Right atrium auricular region (tissue), 2 donors: ENCODE measurements around the gene TMEM132C. TPM values are rescaled to one million over a fixed set of nuclear protein-coding genes. Genes with fewer than 3 reads are reported as not detected.

Experiments used
- DNase-seq: peaks from one replicate; pipeline ENCODE4 v3.0.0-alpha.2; 2019; ENCODE audit warnings: low spot score
- H3K27ac ChIP-seq, 2 donors: fragments of 200-600 bp; sonication (generic); 1 replicate in 1 of 2; 2 replicates in 1 of 2; pipeline ENCODE4 v1.5.1; 2016 to 2019
- H3K27me3 ChIP-seq, 2 donors: fragments of 200-600 bp; sonication (generic); one replicate each; pipeline versions ENCODE4 v1.5.1 to v1.6.0; 2017 to 2019
- H3K36me3 ChIP-seq: fragments of 200-600 bp; sonication (generic); one replicate; pipeline ENCODE4 v1.5.1; 2016
- H3K4me1 ChIP-seq, 2 donors: fragments of 200-600 bp; sonication (generic); one replicate each; pipeline versions ENCODE4 v1.5.1 to v1.6.0; 2017 to 2019
- H3K4me3 ChIP-seq, 2 donors: fragments of 200-600 bp; sonication (generic); 1 replicate in 1 of 2; 2 replicates in 1 of 2; pipeline ENCODE4 v1.5.1; 2017 to 2019; ENCODE audit warnings: mild to moderate bottlenecking in 1 of 2, moderate library complexity in 1 of 2
- H3K9me3 ChIP-seq, 2 donors: fragments of 200-600 bp; sonication (generic); one replicate each; pipeline ENCODE4 v1.5.1; 2019
- CTCF ChIP-seq, 2 donors: fragments of 200-600 bp; sonication (generic); IDR thresholded peaks; one replicate each; pipeline ENCODE4 v1.5.1; 2019; ENCODE audit warnings: antibody characterized with exemption in 2 of 2
- total RNA-seq, 2 donors: library from RNA; depleted of rRNA; stranded (reverse); fragments of >200 nt; gene quantifications; one replicate each; pipeline ENCODE4 v1.1.0, GENCODE V29; 2016

The TMEM132C gene
- total RNA-seq, 2 donors from 2014 or later: 5.3 to 10.5 TPM

- Histone ChIP-seq H3K27ac (no peak overlapping the region), H3K36me3 (no peaks in the 10 kb centered on the region), H3K4me1 (no peaks in the 10 kb centered on the region), H3K9me3 (no peaks in the 10 kb centered on the region), H3K4me3 (no peak overlapping the region), H3K27me3 (no peaks in the 10 kb centered on the region)
- no peak for DNase-seq
- TF ChIP-seq CTCF (IDR thresholded peaks at IDR 0.05): no peak
Observed at GRCh38 chr12:128726886-128727285, 459.9 kb downstream of the TMEM132C start.

GRCh38 chr12:128727461-128727860 lies 460.5 kb downstream of the TMEM132C start:
- no peak overlapping the region for H3K4me3 ChIP-seq
- DNase-seq: no peak
- TF ChIP-seq CTCF (IDR thresholded peaks at IDR 0.05): no peak
- H3K4me1 ChIP-seq: no peaks in the 10 kb centered on the region
- H3K27me3 ChIP-seq: no peaks in the 10 kb centered on the region
- no peaks in the 10 kb centered on the region for H3K9me3 ChIP-seq
- no peaks in the 10 kb centered on the region for H3K36me3 ChIP-seq
- H3K27ac ChIP-seq: no peak overlapping the region

GRCh38 chr12:128727999-128728398 lies 461.0 kb downstream of the TMEM132C start:
- H3K36me3 ChIP-seq: no peaks in the 10 kb centered on the region
- no peak overlapping the region for H3K4me3 ChIP-seq
- no peaks in the 10 kb centered on the region for H3K4me1 ChIP-seq
- no peak for DNase-seq
- no peak overlapping the region for H3K27ac ChIP-seq
- no peak for TF ChIP-seq CTCF (IDR thresholded peaks at IDR 0.05)
- no peaks in the 10 kb centered on the region for H3K9me3 ChIP-seq
- no peaks in the 10 kb centered on the region for H3K27me3 ChIP-seq

GRCh38 chr12:128729628-128730121 lies 462.7 kb downstream of the TMEM132C start:
- TF ChIP-seq CTCF (IDR thresholded peaks at IDR 0.05): no peak
- H3K9me3 ChIP-seq: no peaks in the 10 kb centered on the region
- no peaks in the 10 kb centered on the region for H3K27me3 ChIP-seq
- no peak overlapping the region for H3K4me3 ChIP-seq
- no peaks in the 10 kb centered on the region for H3K36me3 ChIP-seq
- H3K4me1 ChIP-seq: no peaks in the 10 kb centered on the region
- H3K27ac ChIP-seq: no peak overlapping the region
- no peak for DNase-seq

- Histone ChIP-seq H3K4me1 (no peaks in the 10 kb centered on the region), H3K27me3 (no peaks in the 10 kb centered on the region), H3K27ac (no peak overlapping the region), H3K4me3 (no peak overlapping the region), H3K9me3 (no peaks in the 10 kb centered on the region), H3K36me3 (no peaks in the 10 kb centered on the region)
- DNase-seq: no peak
- TF ChIP-seq CTCF (IDR thresholded peaks at IDR 0.05): no peak
Observed at GRCh38 chr12:128734371-128734770, 467.4 kb downstream of the TMEM132C start.

- Histone ChIP-seq H3K4me3 (no peak overlapping the region), H3K9me3 (no peaks in the 10 kb centered on the region), H3K4me1 (no peaks in the 10 kb centered on the region), H3K36me3 (no peaks in the 10 kb centered on the region), H3K27ac (no peak overlapping the region), H3K27me3 (no peaks in the 10 kb centered on the region)
- TF ChIP-seq CTCF (IDR thresholded peaks at IDR 0.05): no peak
- DNase-seq: no peak
Observed at GRCh38 chr12:128737292-128737966, 470.5 kb downstream of the TMEM132C start.
